Liver (tissue), 9 donors: ENCODE results near the gene TBC1D14. TPM values are rescaled to one million over a fixed set of nuclear protein-coding genes. Genes with fewer than 3 reads are reported as not detected.

Source experiments
- DNase-seq: peaks from one replicate; pipeline ENCODE4 v3.0.0-alpha.2; 2017; ENCODE audit warnings: low spot score
- H3K27ac ChIP-seq, 2 donors: one replicate each; pipeline ENCODE4 v1.7.0; 2013; ENCODE audit warnings: inconsistent platforms in 2 of 2, low read length in 2 of 2, control low read depth in 1 of 2, low read depth in 1 of 2, mild to moderate bottlenecking in 1 of 2
- H3K27me3 ChIP-seq, 4 donors: one replicate each; pipeline versions ENCODE4 v1.6.1 to v1.7.0; 2013; ENCODE audit warnings: low read length in 3 of 4, inconsistent platforms in 1 of 4, mild to moderate bottlenecking in 1 of 4, moderate library complexity in 1 of 4; ENCODE audit not compliant: control insufficient read depth in 4 of 4, insufficient read depth in 4 of 4
- H3K36me3 ChIP-seq, 4 donors: one replicate each; pipeline versions ENCODE4 v1.6.1 to v1.7.0; 2013; ENCODE audit warnings: low read length in 3 of 4, mild to moderate bottlenecking in 3 of 4, low read depth in 1 of 4, moderate library complexity in 1 of 4; ENCODE audit not compliant: control insufficient read depth in 4 of 4, insufficient read depth in 3 of 4
- H3K4me1 ChIP-seq, 4 donors: one replicate each; pipeline versions ENCODE4 v1.6.1 to v1.7.0; 2013; ENCODE audit warnings: low read length in 3 of 4, mild to moderate bottlenecking in 3 of 4, moderate library complexity in 1 of 4; ENCODE audit not compliant: control insufficient read depth in 4 of 4, insufficient read depth in 4 of 4
- H3K4me3 ChIP-seq, 3 donors: one replicate each; pipeline versions ENCODE4 v1.6.1 to v1.7.0; 2013; ENCODE audit warnings: low read length in 3 of 3, control low read depth in 1 of 3, low read depth in 1 of 3, mild to moderate bottlenecking in 1 of 3
- H3K9ac ChIP-seq, 2 donors: one replicate each; pipeline ENCODE4 v1.7.0; 2013; ENCODE audit warnings: low read length in 2 of 2, mild to moderate bottlenecking in 2 of 2, moderate library complexity in 2 of 2, control low read depth in 1 of 2, low read depth in 1 of 2
- H3K9me3 ChIP-seq, 4 donors: one replicate each; pipeline versions ENCODE4 v1.6.1 to v1.7.0; 2013; ENCODE audit warnings: low read length in 3 of 4; ENCODE audit not compliant: control insufficient read depth in 4 of 4
- EGR1 ChIP-seq, 2 donors: IDR thresholded peaks; 2 replicates each; pipeline ENCODE4 v1.6.1; 2016 to 2018; ENCODE audit warnings: antibody characterized with exemption in 2 of 2, low read depth in 2 of 2
- FOXA1 ChIP-seq: IDR thresholded peaks from 2 replicates; pipeline ENCODE4 v1.6.1; 2016; ENCODE audit warnings: antibody characterized with exemption
- FOXA2 ChIP-seq: IDR thresholded peaks from 2 replicates; pipeline ENCODE4 v1.6.1; 2016; ENCODE audit warnings: antibody characterized with exemption
- GABPA ChIP-seq, 2 donors: IDR thresholded peaks in 1 of 2; conservative IDR thresholded peaks in 1 of 2; 2 replicates each; pipeline ENCODE4 v1.6.1; 2016; ENCODE audit warnings: antibody characterized with exemption in 2 of 2, mild to moderate bottlenecking in 1 of 2, moderate library complexity in 1 of 2
- JUND ChIP-seq, 2 donors: IDR thresholded peaks; 2 replicates each; pipeline ENCODE4 v1.6.1; 2016; ENCODE audit warnings: antibody characterized with exemption in 2 of 2
- NR2F2 ChIP-seq: IDR thresholded peaks from 2 replicates; pipeline ENCODE4 v1.6.1; 2016; ENCODE audit warnings: antibody characterized with exemption
- RAD21 ChIP-seq, 2 donors: IDR thresholded peaks; 2 replicates each; pipeline ENCODE4 v1.6.1; 2016; ENCODE audit warnings: antibody characterized with exemption in 2 of 2, mild to moderate bottlenecking in 2 of 2
- YY1 ChIP-seq: IDR thresholded peaks from 2 replicates; pipeline ENCODE4 v1.6.1; 2016; ENCODE audit warnings: antibody characterized with exemption, mild to moderate bottlenecking
- WGBS: extraction: QIAGEN DNeasy Blood & Tissue Kit; methylation state at CpG from one replicate; pipeline ENCODE4 v1.1.7; 2013; 5-methylcytosine and 5-hydroxymethylcytosine counted together
- polyA plus RNA-seq, 2 donors: library from polyadenylated mRNA; stranded (reverse) in 1 of 2; unstranded in 1 of 2; fragments of 200-250 nt in 1 of 2; fragments of >200 nt in 1 of 2; fragmentation: Nextera tagmentation in 1 of 2; extraction: Ambion mirVana in 1 of 2; gene quantifications; one replicate each; pipeline versions ENCODE4 v1.2.1 to v1.2.3, GENCODE V29; 2013 to 2015
- total RNA-seq, 2 donors: library from RNA; depleted of rRNA; stranded (reverse); fragments of >200 nt; gene quantifications; one replicate each; pipeline ENCODE4 v1.2.3, GENCODE V29; 2014
- TF ChIP-seq, protein P1 (sequence below): IDR thresholded peaks from 2 replicates; pipeline ENCODE4 v1.6.1; 2016; ENCODE audit warnings: antibody characterized with exemption, mild to moderate bottlenecking
- TF ChIP-seq, protein P2 (sequence below): IDR thresholded peaks from 2 replicates; pipeline ENCODE4 v1.6.1; 2016; ENCODE audit warnings: antibody characterized with exemption
- TF ChIP-seq, protein P3 (sequence below): IDR thresholded peaks from 2 replicates; pipeline ENCODE4 v1.6.1; 2016; ENCODE audit warnings: antibody characterized with exemption
- TF ChIP-seq, protein P4 (sequence below): fragments of 150-350 bp; IDR thresholded peaks from 2 replicates; pipeline ENCODE4 v1.5.1; 2017; ENCODE audit warnings: improper control_type of control experiment, low read depth, low read length; ENCODE audit not compliant: missing input control
- donor health status: healthy.
- donor health status: healthy.
- donor health status: healthy.
- donor health status: healthy.
- donor health status: healthy.

Gene TBC1D14
- total and polyA plus RNA-seq, 4 donors: 10.0 to 45.2 (median 22.7) TPM

DNA sequence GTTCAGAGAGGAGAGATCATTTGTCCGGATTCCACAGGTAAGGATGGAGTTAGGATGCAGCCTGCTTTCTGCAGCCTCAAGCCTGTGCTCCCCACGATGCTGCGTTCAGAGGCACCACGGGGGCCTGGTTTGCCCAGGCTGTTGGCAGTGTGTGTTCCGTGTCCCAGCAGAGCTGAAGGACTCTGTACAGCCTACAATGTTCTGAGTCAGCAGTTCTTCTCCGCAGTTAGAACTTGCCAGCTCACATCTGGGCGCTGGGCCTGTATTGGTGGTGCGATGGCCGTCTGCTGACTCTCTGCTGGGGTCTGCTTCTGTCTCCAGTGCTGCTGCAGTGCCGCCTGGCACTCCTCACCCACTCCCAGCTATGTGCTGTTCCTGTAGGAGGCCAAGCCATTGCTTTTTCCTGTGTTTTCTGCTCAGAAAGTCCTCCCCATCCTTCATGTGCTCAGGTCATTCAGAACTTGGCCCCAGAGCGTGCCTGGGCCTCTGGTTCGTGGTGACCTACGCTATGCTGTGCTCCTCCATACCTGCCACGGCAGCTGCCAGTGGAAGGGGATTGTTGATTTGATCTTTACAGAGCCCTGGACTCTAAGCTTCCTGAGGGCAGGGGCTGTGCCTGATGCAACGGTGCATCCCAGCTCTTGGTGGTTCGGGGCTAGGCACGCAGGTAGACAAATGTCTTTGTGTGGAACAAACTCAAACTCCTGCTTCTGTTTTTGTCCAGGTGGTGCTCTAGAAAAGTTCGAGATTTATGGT, 91.0 kb downstream of the TBC1D14 start:
- no peak for DNase-seq
- WGBS: 86% methylated on average over 18 of the region's 18 CpGs
- Histone ChIP-seq H3K27me3 (no peaks in the 10 kb centered on the region), H3K9me3 (no peaks in the 10 kb centered on the region), H3K27ac (no peak overlapping the region), H3K36me3 (peaks cover 10 to 46% (median 36%) of the 10 kb centered on the region in 4 donors), H3K4me3 (no peak overlapping the region), H3K4me1 (peaks cover 0 to 10% (median 7%) of the 10 kb centered on the region in 4 donors), H3K9ac (no peak overlapping the region)
- no peak for TF ChIP-seq FOXA2
- TF ChIP-seq, protein P1, sequence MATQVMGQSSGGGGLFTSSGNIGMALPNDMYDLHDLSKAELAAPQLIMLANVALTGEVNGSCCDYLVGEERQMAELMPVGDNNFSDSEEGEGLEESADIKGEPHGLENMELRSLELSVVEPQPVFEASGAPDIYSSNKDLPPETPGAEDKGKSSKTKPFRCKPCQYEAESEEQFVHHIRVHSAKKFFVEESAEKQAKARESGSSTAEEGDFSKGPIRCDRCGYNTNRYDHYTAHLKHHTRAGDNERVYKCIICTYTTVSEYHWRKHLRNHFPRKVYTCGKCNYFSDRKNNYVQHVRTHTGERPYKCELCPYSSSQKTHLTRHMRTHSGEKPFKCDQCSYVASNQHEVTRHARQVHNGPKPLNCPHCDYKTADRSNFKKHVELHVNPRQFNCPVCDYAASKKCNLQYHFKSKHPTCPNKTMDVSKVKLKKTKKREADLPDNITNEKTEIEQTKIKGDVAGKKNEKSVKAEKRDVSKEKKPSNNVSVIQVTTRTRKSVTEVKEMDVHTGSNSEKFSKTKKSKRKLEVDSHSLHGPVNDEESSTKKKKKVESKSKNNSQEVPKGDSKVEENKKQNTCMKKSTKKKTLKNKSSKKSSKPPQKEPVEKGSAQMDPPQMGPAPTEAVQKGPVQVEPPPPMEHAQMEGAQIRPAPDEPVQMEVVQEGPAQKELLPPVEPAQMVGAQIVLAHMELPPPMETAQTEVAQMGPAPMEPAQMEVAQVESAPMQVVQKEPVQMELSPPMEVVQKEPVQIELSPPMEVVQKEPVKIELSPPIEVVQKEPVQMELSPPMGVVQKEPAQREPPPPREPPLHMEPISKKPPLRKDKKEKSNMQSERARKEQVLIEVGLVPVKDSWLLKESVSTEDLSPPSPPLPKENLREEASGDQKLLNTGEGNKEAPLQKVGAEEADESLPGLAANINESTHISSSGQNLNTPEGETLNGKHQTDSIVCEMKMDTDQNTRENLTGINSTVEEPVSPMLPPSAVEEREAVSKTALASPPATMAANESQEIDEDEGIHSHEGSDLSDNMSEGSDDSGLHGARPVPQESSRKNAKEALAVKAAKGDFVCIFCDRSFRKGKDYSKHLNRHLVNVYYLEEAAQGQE: no peak

DNA sequence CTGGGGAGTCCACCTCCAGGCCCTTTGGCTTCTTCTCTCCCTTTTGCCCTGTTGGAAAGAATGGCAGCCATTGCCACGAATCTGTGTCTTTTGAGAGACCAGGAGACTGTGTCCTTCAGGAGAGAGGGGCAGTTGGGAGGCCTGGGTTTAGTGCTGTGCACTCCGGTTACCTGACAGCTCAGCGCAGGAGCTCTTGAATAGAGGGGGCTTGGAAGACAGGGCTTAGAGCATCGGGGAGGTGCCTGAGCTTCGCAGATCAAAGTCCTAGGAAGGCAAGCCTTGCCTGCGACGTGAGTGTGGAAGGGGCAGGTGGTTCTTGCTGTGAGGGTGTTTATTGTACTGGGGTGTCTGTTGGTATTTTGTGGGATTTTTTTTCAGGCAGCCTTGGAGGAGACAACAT, 91.6 kb downstream of the TBC1D14 start:
- Histone ChIP-seq H3K9ac (no peak overlapping the region), H3K9me3 (no peaks in the 10 kb centered on the region), H3K36me3 (peaks cover 10 to 46% (median 36%) of the 10 kb centered on the region in 4 donors), H3K27me3 (no peaks in the 10 kb centered on the region), H3K4me3 (no peak overlapping the region), H3K4me1 (peaks cover 0 to 10% (median 7%) of the 10 kb centered on the region in 4 donors), H3K27ac (no peak overlapping the region)
- no peak for DNase-seq
- TF ChIP-seq RAD21 (IDR thresholded peaks at IDR 0.05): no peak
- WGBS: 94% methylated on average over 7 of the region's 7 CpGs

DNA sequence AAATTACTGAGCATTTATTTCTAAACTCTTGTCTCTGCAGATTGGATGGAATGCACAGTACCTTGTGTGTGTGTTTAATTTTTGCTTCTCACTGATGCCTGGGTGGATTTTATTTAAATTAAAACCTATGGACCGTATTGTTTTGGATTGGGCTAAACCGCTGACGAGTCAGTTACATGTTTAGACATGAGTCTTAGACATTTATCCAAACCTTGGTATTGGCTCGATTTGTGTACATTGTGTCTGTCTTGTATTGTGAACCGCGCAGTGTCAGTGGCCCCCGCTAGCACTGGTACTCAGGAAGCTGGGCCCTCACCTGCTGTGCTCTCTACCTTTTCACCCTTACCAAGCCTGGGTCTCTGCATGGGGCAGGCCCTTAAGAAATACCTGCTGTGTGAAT, 92.7 kb downstream of the TBC1D14 start:
- no peak for DNase-seq
- Histone ChIP-seq H3K27ac (no peak overlapping the region), H3K27me3 (no peaks in the 10 kb centered on the region), H3K36me3 (peaks cover 7 to 42% (median 33%) of the 10 kb centered on the region in 4 donors), H3K9me3 (no peaks in the 10 kb centered on the region), H3K4me1 (peaks cover 0 to 20% (median 17%) of the 10 kb centered on the region in 4 donors), H3K4me3 (no peak overlapping the region), H3K9ac (no peak overlapping the region)
- 97% methylated on average over 7 of the region's 7 CpGs for WGBS
- no peak for TF ChIP-seq NR2F2
- no peak for TF ChIP-seq YY1

DNA sequence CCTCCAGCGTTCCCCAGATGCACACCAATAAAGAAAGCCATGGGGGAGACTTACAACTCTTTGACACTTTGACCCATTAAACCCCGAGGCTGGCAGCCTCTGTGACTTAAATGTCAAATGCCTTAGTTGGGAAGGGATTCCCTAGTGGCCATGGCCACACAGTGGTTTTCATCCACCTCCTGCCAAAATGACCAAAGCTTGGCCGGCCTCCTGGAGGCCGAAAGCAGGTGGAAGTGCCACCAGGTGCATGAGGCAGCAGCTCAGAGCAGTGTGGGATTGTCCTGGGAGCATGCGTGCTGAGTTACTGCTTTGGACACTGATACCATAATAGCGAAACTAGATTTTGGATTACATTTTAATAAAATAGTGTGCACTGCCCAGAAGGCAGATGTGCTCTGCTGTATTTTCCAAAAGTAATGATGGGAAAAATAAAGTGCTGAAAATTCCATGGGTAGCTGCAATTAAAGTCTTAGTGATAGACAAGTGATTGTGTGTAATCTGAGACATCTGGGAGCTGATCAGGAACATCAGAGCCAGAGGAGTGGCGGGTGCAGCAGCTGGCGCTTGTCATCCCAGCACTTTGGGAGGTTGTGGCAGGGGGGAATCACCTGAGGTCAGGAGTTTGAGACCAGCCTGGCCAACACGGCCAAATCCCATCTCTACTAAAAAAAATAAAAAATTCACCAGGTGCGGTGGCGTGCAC, 93.7 kb downstream of the TBC1D14 start:
- H3K4me1 ChIP-seq: peaks cover 0 to 29% (median 25%) of the 10 kb centered on the region in 4 donors
- H3K9me3 ChIP-seq: no peaks in the 10 kb centered on the region
- H3K9ac ChIP-seq: no peak overlapping the region
- H3K4me3 ChIP-seq: no peak overlapping the region
- 85% methylated on average over 11 of the region's 11 CpGs for WGBS
- H3K27me3 ChIP-seq: no peaks in the 10 kb centered on the region
- DNase-seq: no peak
- H3K36me3 ChIP-seq: peaks cover 7 to 42% (median 33%) of the 10 kb centered on the region in 4 donors
- H3K27ac ChIP-seq: no peak overlapping the region
- no peak for TF ChIP-seq FOXA1
- no peak for TF ChIP-seq YY1
- no peak for TF ChIP-seq JUND (IDR thresholded peaks at IDR 0.05)
- TF ChIP-seq, protein P2, sequence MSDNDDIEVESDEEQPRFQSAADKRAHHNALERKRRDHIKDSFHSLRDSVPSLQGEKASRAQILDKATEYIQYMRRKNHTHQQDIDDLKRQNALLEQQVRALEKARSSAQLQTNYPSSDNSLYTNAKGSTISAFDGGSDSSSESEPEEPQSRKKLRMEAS: no peak
- no peak for TF ChIP-seq GABPA (IDR thresholded peaks at IDR 0.05 in 1 of 2, conservative IDR thresholded peaks at IDR 0.05 in 1 of 2)
- TF ChIP-seq, protein P3, sequence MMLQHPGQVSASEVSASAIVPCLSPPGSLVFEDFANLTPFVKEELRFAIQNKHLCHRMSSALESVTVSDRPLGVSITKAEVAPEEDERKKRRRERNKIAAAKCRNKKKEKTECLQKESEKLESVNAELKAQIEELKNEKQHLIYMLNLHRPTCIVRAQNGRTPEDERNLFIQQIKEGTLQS: no peak
- TF ChIP-seq NR2F2: no peak
- no peak for TF ChIP-seq EGR1 (IDR thresholded peaks at IDR 0.05; ENCODE audit: low read depth in 2 of 2)
- TF ChIP-seq, protein P4, sequence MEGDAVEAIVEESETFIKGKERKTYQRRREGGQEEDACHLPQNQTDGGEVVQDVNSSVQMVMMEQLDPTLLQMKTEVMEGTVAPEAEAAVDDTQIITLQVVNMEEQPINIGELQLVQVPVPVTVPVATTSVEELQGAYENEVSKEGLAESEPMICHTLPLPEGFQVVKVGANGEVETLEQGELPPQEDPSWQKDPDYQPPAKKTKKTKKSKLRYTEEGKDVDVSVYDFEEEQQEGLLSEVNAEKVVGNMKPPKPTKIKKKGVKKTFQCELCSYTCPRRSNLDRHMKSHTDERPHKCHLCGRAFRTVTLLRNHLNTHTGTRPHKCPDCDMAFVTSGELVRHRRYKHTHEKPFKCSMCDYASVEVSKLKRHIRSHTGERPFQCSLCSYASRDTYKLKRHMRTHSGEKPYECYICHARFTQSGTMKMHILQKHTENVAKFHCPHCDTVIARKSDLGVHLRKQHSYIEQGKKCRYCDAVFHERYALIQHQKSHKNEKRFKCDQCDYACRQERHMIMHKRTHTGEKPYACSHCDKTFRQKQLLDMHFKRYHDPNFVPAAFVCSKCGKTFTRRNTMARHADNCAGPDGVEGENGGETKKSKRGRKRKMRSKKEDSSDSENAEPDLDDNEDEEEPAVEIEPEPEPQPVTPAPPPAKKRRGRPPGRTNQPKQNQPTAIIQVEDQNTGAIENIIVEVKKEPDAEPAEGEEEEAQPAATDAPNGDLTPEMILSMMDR: no peak
